NCI-H524 treated with DMSO at 0.1 percent for 48 hours (cell line): ENCODE results near the gene MRPL38.

Experiments used
- DNase-seq: peaks from one replicate; lab custom pipeline; 2025; lab: John Stamatoyannopoulos, UW

Gene MRPL38

GRCh38 chr17:75904749-75905521 lies at the start of gene MRPL38:
Gene MRPL38 (minus strand): TSS chr17:75904884. CDS start chr17:75904875, 9 bp downstream.
- DNase-seq, result peak; percentile 92

DNA sequence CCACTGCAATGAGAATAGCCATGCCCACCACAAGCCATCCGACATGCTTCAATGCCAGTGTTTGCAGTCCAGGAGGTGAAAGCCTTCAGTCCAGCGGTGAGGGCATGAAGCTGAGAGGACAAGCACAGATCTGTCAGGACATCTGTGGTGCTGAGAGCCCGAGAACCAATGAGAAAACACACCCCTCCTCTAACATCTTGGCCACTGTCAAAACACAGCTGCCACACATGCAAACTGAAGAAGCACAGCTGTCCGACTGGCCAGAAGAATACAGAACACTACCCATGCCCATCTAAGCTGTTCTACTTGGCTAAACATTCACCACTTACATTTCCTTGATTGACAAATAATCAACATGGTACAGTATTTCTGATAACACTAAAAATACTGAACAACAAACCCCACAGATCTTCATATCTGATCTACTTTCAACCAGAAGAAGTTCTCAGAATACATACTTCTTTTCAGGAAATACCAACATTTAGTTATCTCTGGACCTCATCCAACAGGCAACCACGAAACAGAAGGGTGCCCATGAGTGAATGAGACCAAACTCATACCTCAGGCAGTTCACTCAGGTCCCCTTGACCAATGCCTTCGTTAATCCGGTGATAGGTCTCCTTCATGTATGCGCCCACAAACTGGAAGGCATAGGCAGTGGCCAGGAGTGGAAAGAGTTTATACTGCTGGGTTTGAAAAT lies 46.3 kb upstream of the MRPL38 start:
- peak; percentile 45 for DNase-seq

DNA sequence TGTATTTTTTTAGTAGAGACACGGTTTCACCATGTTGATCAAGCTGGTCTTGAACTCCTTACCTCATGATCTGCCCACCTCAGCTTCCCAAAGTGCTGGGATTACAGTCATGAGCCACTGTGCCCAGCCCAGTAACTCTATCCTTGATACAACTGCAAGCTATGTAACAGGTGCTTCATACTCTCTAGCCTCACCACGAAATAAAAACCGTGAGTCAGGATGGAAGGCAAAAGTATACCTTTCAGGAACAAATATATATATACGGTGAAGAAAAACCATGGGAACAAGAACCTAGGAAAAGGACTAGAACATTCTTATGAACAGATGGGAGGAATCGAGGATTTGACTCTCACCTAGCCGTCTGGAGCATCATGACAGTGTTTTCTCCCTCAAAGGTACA lies 45.7 kb upstream of the MRPL38 start:
- no peak for DNase-seq

DNA sequence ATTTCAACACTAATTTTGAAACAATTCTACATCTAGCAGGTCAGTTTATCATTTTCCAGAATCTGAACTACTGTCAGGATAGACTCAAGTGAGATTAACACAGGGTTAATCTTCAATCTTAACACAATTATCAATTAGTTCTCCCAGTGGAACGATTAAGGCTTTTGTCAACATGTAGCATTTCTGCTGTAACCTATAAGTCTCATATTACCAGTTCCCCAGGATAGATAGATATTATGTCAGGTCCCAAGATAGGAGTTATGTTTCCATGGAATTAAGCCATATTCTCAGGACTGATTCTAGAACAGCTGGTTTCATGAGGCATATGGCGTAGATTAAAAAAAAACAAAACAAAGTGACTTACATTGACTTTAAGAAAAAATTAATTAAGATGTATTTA lies 40.5 kb upstream of the MRPL38 start:
- peak; percentile 97 for DNase-seq

DNA sequence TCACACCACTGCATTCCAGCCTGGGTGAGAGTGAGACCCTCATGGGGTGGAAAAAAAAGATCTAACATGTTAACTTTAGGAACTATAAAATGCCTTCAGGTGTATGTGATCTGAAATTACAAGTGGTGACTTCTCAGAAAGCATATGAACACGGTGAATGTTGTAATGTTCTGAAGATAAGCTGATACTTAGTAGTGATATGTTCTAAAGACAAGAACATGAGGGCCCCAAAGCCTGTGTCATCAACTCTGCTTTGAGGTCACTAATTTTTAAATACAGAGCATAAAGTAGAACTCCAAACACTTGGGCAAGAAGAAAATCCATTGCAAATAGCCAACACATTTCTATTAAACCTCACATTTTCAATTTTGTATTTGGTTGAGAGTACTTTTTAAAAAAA lies 38.8 kb upstream of the MRPL38 start:
- DNase-seq, result no peak

- DNase-seq, result no peak
Observed at GRCh38 chr17:75942473-75942872, 37.8 kb upstream of the MRPL38 start.

- no peak for DNase-seq
Observed at GRCh38 chr17:75941442-75941819, 36.7 kb upstream of the MRPL38 start.

GRCh38 chr17:75940727-75941441 lies 36.2 kb upstream of the MRPL38 start, which contains the start of gene FBF1:
Gene FBF1 (minus strand): TSS chr17:75941042. CDS start chr17:75938149, 2,893 bp downstream.
- peak; percentile 97 for DNase-seq

GRCh38 chr17:75937652-75938051 lies 33.0 kb upstream of the MRPL38 start:
- DNase-seq, result no peak

DNA sequence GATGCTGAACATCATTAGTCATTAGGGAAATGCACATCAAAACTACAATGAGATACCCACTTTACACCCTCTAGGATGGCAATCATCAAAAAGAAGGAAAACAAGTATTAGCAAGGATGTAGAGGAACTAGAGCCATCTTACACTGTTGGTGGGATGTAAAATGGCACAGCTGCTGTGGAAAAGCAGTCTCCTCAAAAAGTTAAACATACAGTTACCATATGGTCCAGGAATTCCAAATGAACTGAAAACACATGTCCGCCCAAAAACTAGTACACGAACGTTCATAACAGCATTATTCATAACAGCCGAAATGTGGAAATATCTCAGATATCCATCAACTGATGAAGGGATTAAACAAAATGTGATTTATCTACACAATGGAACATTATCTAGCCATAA lies 29.1 kb upstream of the MRPL38 start:
- no peak for DNase-seq

GRCh38 chr17:75932852-75933251 lies 28.2 kb upstream of the MRPL38 start:
- no peak for DNase-seq

DNA sequence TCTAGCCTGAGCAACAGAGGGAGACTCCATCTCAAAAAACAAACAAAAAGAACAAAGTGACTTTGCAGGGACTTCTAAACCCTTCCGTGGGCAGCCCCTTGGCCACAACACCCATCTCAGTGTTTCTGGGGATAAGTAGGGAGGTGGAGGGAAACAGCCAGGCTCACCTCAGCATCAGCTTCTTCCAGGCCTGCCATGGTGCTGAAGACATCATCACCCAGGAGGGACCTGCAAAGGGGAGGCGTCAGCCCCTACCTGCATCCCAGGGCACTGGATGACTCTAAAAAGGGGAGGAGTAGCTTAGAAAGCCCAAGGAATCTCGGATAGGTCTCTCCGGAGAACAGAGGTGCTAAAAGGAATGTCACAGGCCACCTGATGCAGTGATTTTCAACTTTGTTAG lies 26.4 kb upstream of the MRPL38 start:
- DNase-seq, result no peak

DNA sequence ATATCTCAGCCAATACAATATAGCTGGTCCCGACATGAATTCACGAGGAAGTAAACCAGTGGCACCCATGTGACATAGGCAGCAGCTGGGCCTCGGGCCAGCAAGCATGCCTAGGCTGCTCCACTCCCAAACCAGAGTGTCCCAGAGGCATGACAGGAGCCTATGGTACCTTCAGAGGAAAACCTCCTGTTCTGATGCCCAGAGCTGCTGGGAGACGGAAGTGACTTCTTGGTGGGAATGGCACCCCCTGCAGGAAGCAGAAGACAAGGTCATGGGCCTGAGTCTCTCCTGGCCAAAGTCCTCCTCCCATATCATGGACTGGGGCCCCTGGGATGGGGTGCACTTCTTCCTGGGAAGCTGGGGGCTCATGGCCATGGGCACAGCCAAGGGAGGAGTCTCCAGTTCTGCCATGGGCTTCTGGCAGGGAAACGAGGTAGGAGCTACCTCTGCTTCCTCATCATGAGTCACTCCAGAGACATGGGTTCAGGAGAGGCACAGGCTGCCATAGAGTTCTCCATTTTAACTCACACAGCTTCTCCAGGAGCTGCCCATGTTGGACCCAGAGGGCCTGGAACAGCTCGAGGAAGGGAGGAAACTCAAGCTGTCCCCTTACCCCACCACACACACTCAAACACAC lies 22.7 kb upstream of the MRPL38 start:
- no peak for DNase-seq

GRCh38 chr17:75926456-75926855 lies 21.8 kb upstream of the MRPL38 start:
- no peak for DNase-seq

DNA sequence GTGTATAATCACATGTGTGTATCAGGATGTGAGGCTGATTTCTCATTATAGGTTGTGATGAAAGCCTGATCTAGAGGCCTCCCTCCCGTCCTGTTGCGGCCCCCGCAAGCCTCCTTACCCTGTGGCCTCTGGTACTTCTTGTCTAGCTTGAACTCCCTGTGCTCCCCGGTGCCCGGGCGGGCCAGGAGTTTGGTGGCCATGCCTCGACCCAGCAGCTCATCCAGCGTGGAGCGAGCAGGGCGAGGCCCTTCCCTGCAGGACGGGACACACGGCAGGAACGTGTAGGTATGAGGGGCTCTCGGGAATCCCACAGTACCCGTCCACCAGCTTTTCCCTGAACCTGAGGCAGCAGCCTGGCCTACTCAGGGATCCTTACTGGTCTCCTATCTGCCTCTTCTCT lies 21.2 kb upstream of the MRPL38 start:
- DNase-seq, result no peak

GRCh38 chr17:75925103-75925502 lies 20.4 kb upstream of the MRPL38 start:
- no peak for DNase-seq

DNA sequence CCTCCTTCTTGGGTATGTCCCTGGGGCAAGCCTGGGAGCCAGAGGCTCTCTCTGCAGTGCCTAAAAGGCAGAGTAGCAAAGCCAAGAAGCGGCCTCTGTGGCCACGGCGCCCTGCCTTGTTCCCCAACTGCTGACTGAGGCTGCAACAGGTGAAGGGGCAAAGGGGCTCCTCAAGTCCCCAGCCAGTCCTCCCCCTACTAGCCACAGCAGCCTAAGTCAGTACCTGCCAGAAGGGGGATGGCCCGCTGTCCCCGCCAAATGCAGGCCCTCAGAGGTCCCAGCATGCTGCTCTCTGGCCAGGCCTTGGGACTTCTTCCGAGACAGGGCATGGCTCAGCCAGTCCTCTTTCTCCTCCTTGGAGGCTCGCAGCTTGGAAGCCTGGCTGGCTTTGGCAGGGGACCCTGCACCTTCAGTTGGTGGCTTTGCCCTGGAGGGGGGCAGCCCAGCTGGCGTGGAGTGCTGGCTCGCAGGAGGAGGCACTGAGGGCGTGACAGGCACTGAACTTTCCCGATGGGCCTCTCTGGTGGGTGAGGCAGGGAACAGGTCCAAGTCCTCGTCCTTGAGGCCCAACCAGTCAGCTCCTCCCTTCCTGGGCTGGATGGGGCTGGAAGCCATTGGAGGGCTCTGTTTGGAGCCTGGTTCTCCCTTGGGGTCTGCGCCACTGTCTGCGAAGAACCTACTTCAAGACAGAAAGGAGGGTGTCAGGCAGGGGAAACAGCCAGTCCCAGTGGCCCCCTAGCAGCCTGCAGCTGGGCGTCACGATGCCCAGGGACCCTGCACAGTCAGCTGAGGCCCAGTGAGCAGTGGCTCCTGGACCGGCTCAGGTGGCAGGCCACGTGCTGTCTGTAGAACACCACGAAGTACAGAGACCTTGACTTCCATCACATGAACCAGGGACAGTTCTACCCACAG lies 18.5 kb upstream of the MRPL38 start:
- DNase-seq, result no peak

DNA sequence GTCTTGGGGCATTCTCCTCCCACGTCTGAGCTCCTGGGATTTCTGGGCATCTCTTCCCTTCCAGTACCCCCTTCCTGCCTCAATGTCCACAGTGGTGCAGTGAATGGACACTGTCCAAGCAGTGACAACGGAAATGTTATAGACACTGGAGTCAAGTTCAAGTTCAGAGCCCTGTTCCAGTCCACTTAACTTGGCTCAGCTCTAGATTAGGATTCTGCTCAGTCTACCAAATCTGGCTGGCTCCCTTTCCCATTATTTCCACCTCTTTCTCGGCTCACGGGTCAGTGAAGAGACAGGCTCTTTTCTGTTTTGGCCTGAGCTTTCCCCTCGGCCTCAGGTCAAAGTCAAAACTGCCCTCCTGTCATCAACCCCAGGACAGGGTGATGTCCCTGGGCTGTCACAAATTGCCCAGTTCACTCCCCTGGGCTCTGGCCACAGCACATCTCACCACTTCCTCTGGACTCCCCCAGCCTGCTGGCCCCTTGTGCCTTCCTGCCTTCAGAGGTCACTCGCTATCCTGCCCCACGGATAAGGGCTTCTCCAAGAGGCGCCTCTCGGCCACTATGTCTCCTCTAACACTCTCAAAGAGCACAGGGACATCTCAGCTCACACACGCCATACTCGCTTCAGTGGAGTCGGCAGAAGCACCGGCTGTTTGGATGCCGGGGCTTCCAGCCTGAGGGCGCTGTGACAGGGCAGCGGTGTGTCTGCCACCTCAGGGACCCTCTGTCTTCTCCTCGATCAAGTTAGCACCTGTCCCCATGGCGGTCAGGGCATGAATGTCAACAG lies 17.7 kb upstream of the MRPL38 start:
- no peak for DNase-seq

DNA sequence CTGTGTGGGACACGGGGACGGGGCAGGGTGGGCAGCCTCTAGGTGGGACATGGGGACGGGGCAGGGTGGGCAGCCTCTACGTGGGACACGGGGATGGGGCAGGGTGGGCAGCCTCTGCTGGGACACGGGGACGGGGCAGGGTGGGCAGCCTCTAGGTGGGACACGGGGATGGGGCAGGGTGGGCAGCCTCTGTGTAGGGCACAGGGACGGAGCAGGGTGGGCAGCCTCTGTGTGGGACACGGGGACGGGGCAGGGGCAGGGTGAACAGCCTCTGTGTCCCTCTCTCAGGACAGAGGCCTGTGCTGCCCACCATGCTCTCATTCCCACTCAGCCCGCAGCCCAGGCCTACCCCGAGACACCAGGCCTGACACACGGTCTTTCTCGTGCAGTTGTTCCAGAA lies 16.9 kb upstream of the MRPL38 start:
- no peak for DNase-seq

DNA sequence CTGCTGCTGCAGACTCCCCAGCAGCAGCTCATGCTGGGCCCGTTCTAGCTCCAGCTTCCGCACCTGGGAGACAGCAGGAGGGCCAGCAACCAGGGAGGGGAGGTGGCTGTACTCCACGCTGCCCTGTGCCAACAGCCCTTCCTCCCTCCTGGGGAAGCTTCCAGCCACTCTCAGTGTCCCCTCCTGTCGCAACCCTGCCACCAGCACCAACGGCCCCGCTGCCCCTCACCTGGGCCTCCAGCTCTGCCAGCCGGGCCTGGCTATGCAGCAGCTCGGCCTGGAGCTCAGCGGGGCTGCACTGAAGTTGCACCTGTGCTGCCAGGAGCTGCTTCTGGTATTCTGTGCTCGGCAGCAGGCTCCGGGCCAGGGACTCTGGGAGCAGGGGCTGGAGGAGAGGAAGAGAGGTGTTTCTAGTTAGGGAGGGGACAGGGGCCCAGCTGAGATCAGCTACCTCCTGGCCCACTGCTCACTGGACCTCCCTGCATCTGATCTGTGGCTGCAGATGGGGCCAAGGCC lies 15.4 kb upstream of the MRPL38 start:
- no peak for DNase-seq
